HT-29 (cell line): ENCODE data around the gene CDX2. TPM values are rescaled to one million over a fixed set of nuclear protein-coding genes. Genes with fewer than 3 reads are reported as not detected.
A peak's percentile ranks its signal among the peaks of the same experiment; 100 is the strongest.

ENCODE experiments used
- DNase-seq: peaks from one replicate; pipeline ENCODE4 v3.0.0-alpha.2; 2015; ENCODE audit warnings: low spot score
- total RNA-seq: library from RNA; depleted of rRNA; stranded (reverse); fragments of >200 nt; shearing (Covaris generic); gene quantifications from 2 replicates; pipeline ENCODE4 v1.2.3, GENCODE V29; 2014

The CDX2 gene
- total RNA-seq, 1 experiment from 2014 or later: 4.1 TPM

DNA sequence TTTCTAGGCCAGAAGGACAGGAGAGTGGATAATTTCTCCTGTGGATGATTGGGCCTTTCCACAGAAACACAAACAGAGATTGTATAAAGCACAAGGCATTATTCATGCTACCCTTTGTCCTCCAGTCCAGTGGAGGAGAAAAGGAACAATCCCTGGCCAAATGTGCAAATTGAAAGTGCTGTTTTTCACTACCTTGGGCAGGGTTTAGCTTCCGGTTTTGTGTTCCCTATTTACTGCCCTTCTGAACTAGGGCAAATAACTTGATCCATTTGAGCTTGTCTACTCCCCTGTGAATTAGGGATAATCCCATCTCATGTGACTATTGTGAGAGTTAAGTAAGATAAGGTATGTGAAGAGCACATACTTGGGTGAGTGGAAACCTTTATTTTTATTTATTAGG, 36.0 kb downstream of the CDX2 start:
- DNase-seq: no peak

DNA sequence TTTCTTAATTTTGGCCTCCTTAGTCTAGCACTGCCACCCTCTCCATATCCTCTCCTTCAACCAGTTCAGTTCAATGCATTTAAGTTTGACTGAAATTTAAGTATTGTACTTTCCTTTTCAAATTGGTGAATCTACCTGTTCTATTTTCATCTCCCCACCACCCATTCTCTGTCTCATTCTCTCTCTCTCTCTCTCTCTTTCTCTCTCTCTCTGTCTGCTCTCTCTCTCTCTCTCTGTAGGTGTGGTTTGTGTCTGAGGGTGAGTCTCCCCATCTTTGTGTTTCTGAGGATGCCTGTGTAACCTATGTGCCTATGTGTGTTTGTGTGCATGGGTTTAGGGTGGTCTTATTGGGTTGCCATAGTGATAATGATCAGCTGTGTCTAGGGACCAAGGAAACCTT, 39.2 kb downstream of the CDX2 start:
- no peak for DNase-seq

DNA sequence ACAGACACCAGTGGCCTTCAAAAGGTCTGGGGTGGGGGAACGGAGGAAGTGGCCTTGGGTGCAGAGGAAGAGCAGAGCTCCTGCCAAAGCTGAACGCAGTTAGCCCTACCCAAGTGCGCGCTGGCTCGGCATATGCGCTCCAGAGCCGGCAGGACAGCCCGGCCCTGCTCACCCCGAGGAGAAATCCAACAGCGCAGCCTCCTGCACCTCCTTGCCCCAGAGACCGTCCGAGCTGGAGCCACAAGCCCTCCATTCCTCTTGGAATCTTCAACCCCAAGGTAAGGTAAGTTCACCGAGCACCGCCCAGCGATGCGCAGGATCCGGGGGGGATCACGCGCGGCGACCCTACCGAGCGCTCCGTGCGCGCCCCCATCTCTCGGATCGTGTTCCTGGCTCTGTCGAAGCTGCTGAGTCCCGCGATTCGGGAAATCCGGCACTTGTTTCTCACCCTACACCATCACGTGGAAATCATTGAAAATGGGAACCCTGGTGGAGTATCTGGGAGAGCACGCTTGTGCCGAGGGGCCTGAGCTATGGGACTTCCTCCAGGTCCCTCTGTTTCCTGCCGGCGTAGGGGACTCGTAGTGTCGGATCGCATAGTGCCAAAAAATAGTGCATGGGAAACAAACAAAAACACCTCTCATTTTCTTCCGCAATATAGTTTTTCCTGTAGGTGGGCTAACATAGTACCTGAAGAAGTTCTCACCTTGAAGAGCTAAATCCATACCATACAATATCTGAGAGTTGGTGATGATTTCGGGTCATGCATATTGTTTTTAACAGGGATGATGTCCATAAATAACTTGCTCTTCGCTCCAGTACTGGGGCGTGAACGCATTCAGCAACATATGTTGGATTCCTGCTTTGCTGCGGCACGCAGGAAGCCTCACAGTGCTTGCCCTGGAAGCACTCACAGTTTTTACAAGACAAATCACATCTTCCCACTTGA, 40.0 kb downstream of the CDX2 start:
- DNase-seq: no peak

DNA sequence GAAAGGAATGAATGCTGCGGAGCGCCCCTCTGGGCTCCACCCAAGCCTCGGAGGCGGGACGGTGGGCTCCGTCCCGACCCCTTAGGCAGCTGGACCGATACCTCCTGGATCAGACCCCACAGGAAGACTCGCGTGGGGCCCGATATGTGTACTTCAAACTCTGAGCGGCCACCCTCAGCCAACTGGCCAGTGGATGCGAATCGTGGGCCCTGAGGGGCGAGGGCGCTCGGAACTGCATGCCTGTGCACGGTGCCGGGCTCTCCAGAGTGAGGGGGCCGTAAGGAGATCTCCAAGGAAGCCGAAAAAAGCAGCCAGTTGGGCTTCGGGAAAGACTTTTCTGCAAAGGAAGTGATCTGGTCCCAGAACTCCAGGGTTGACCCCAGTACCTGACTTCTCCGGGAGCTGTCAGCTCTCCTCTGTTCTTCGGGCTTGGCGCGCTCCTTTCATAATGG, 40.7 kb downstream of the CDX2 start:
- no peak for DNase-seq

DNA sequence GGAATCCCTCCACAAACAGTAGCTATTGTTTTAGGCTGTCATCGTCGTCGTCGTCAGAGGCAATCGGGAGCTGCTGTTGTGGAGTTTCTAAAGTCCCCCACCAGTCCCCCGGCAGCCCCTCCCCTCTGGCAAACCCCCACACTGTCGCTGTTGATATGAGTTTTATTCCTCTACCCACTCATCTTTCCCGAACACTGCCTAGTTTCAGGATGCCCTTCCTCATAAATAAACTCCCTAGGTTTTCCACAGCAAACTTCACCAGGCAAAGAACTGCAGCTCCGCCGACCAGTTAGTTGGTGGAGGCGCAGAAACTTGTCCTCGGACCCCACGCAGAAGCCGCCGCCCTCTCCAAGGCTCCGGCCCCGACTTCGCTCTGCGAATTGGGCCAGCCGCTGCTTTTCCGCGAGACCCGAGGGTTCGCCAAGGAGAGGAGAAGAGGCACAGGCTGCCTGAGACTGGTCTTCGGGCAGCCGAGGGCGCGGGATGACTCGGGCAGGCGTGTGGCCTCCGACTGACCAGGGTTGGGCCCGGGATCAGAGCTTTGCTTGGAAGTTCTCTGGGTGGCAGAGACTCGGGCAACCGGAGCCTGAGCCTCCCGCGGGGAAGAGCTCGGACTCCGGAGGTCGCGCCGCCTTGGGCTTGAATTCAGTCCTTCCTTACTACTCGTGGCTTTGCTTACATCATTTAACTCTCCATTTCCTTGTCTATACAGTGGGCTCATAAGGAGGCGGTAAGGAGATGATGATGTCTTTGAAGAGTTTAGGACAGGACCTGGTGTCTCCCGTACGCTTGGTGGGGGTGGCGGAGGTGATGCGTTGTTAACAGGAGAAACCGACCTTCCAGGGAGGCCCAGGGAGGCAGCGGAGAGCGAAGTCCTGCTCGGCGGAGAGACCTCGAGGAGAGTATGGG, 41.4 kb downstream of the CDX2 start:
- DNase-seq: no peak

DNA sequence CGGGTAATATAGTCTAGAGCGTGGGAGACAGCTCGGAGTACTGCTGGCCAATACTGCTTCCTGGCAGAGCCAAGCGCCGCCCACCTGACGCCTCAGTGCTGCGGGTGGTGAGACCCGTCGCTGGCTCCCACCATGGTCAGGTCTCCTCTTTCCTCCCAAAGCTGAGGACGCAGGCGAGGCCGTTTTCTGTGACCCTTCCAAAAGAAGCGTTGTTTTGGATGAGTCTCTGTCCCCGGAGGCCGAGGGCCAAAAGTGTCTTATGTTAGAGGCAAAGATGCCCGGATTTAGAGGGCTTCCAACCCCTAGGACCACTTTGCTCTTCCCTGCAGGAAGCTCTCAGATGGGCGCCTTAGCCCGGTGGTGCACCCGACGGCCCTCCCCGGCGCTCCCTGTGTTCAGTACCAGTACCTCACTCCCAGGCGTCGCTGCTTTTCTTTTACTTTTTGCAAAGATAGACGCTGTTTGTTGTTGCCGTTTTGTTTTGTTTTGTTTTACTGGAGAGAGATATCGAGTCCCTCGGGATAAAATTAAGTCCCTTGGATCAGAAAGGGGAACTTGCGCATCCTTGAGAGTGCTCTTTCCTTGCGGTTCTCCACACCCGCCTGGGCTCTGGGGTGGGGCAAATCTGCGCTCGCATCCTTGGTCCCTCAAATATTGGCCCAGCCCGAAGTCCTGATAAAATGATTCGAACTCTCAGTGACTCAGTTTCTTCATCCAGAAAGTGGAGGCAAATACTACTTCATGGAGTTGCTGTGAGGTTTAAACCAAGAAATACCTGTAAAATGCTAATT, 42.3 kb downstream of the CDX2 start:
- no peak for DNase-seq

DNA sequence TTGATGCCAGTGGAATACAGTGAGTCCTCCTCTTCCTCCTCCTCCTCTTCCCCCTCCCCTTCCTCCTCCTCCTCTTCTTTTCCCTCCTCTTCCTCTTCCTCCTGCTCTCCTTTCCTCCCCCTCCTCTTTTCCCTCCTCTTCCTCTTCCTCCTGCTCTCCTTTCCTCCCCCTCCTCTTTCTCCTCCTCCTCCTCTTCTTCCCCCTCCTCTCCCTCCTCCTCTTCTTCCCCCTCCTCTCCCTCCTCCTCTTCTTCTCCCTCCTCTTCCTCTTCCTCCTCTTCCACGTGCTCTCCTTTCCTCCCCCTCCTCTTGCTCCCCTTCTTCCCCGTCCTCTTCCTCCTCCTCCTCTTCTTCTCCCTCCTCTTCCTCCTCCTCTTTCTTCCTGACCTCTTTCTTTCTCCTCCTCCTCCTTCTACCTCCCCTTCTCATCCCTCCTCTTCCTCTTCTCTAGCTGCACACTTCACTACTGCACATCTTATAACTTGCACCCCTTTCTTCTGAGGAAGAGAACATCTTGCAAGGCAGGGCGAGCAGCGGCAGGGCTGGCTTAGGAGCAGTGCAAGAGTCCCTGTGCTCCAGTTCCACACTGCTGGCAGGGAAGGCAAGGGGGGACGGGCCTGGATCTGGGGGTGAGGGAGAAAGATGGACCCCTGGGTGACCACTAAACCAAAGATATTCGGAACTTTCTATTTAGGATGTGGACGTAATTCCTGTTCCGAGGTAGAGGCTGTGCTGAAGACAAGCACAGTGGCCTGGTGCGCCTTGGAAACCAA, 43.7 kb downstream of the CDX2 start:
- DNase-seq: no peak

DNA sequence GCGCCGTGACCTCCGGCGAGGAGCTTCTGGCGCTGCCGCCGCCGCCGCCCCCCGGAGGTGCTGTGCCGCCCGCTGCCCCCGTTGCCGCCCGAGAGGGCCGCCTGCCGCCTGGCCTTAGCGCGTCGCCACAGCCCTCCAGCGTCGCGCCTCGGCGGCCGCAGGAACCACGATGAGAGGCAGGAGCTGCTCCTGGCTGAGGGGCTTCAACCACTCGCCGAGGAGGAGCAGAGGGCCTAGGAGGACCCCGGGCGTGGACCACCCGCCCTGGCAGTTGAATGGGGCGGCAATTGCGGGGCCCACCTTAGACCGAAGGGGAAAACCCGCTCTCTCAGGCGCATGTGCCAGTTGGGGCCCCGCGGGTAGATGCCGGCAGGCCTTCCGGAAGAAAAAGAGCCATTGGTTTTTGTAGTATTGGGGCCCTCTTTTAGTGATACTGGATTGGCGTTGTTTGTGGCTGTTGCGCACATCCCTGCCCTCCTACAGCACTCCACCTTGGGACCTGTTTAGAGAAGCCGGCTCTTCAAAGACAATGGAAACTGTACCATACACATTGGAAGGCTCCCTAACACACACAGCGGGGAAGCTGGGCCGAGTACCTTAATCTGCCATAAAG, 44.5 kb downstream of the CDX2 start:
- no peak for DNase-seq

DNA sequence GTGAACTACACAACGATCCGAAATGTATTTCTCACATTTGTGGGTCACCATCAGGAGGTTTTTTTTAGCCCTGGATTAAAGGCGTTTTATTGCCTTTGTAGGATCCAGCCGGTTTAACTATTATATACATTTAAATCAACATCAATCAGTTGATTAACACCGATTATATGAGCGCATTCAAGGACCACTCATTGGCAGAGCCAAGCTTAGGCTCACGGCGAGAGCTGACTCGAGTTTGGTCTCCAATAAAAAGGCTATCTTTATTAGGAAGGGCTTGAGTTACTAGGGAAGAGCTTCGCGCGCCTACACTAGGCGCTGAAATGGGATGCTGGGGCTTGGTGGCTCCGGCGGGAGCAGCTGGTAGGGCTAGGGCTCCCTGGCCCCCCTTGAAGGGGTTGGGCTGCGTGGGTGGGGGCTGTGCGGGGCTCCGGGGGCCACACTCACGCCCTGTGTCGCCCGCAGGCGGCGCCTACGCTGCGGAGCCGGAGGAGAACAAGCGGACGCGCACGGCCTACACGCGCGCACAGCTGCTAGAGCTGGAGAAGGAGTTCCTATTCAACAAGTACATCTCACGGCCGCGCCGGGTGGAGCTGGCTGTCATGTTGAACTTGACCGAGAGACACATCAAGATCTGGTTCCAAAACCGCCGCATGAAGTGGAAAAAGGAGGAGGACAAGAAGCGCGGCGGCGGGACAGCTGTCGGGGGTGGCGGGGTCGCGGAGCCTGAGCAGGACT, 45.2 kb downstream of the CDX2 start:
- DNase-seq: no peak

DNA sequence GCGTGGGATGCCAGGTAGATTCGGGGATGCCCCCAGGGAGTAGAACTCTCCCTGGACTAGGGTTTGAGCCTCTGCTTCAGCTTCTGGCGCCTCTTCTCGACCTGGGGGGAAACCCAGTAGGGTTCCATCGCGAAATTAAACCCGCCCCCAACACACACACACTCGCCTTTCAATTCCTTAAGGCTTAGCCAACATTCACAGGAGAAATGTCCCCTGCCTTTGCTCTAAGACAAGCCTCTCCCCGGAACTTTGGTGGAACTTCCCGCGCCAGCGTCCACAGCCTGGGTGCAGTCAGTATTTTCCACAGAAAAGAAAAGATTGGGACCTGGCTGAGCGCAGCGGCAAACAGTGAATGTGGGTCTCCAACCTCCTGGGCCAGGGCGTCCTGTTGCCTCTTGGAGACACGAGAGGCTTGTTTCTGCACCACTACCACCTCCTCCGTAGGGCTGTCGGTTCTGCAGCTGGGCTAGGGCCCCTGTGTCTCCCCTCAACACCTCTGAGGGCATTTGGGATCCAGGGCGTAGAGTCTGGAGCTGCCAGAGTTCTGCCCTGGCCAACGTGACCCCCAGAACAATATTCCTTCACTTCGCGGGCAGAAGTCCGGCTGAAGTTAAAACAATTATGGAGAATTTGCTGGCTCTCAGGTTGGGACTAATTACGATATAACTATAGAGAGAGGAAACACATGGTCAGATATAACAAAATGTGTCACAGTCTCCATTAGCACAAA, 46.1 kb downstream of the CDX2 start:
- DNase-seq: no peak

DNA sequence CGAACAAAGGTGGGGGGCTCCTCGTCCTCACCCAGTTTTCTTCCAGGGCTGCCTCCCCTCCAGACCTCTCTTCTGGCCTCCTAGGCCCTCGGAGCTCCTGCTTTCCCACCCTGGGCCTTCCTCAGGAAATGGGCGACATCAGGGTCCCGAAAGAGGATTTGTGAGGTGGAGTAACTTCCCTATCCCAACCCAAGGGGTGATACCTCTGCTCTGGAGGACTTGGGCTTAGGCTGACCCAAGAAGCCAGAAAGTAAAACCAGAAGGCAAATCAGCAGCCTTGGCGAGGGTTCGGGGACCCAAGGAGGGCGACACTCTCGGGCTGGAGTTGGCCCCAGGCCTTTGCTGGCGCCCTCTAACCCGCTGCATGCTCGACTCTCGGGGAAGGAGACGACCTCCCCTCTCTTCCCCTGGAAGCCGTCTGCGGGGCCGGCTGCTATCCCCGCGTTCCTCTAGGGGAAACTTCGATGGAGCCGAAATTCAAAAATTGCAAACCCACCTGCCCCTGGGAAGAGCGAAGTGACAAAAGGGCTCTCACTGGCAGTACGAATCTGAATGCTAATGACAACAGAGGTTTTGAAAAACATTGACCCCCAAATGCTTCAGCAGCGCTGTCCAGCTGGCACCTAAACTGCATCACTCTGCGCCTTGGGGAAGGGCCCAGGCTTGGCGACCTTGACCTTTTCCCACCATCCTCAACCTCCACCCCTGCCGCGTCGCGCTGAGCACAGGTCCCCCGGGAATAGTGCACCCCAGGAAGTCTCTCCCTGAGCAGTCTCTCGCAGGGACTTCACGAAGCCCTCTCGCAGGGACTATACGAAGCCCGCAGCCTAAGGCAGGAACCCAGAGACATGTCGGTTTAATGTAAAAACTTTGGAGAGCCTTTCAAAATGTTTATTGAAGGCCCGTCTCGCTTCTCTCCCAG, 46.9 kb downstream of the CDX2 start:
- no peak for DNase-seq

DNA sequence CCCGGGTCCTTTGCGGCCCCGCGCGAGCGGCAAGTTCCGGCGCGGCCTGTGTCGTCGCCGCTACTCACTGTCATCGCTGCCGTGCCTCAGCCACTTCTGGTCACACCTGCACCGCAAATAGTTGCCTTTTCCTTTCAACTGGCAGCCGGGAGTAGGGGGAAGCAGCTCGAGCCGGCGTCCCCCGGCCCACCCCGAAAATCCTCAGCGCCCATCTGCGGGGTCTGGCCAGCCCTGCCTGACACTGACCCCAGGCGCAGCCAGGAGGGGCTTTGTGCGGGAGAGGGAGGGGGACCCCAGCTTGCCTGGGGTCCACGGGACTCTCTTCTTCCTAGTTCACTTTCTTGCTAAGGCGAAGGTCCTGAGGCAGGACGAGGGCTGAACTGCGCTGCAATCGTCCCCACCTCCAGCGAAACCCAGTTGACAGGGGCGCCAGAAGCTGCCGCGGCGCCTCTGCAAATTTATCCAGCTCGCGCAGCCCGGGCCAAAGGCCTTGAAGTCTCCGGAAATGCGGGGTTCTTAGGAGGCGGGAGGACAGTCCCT, 47.6 kb downstream of the CDX2 start:
- DNase-seq: no peak

DNA sequence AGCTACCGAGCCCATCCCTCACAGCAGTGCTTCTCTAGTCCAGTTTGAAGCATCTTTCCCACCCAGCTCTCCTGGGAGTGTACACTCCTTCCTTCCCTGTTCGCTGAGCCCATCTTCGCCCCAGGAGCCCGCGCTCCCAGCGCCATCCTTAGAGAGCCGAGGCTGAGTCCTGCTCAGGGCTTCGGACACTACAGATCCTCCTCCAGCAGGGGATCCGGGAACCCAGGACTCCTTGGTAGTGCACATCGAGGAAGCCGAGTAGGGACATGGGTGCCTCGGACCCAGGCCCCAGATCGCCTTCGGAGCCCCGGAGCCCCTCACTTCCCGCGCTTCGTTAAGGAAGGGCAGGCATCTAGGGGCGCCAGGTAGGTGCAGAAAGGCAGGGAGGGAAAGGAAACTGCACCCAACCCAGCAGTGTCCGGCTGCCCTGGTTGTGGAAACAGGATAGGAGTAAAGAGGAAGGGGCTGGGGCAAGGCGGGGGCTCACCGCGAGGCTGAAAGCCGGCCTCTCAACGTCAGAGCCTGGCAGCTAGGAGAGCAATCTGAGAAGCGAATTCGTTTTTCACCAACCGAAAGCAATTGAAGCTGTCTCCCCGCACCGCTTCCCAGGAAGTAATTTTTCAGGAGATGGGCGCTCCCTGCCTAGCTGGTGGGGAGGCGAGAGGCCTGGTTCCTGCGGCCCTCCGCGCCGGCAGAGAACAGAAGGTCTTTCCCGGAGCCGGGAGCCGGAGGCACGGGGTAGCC, 48.3 kb downstream of the CDX2 start:
- peak; percentile 83 for DNase-seq

DNA sequence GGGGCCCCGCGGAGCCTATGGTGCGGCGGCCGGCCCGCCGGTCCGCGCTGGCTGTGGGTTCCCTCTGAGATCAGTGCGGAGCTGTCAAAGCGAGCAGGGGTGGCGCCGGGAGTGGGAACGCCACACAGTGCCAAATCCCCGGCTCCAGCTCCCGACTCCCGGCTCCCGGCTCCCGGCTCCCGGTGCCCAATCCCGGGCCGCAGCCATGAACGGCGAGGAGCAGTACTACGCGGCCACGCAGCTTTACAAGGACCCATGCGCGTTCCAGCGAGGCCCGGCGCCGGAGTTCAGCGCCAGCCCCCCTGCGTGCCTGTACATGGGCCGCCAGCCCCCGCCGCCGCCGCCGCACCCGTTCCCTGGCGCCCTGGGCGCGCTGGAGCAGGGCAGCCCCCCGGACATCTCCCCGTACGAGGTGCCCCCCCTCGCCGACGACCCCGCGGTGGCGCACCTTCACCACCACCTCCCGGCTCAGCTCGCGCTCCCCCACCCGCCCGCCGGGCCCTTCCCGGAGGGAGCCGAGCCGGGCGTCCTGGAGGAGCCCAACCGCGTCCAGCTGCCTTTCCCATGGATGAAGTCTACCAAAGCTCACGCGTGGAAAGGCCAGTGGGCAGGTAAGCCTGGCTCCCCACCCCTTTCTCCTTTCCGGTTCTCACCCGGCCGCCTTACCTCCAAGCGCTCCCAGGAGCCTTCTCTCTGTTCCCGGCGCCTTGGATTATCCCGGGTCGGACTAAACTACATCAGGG, 49.0 kb downstream of the CDX2 start, which contains the start of gene PDX1:
PDX1 (plus strand) TSS at position 67 of the 743 bp plus-strand sequence; CDS start at position 206, 139 bp downstream.
- peak; percentile 96 for DNase-seq

DNA sequence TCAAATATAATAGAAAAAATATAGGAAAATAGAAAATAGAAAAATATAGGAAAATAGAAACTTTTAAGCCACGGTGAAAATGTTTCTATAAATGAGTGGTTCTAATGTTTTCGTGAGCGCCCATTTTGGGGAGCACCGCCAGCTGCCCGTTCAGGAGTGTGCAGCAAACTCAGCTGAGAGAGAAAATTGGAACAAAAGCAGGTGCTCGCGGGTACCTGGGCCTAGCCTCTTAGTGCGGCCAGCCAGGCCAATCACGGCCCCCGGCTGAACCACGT, 49.5 kb downstream of the CDX2 start:
- DNase-seq: no peak
